Tibial artery (tissue), 4 donors: ENCODE results near the gene CD177.
"Not testable (repeated sequence)": the region's sequence is repeated elsewhere in the genome, so short reads cannot be mapped to it uniquely, and the experiment has no call there.

ENCODE experiments used
- DNase-seq, 2 donors: peaks; one replicate each; pipeline ENCODE4 v3.0.0-alpha.2; 2019
- H3K27ac ChIP-seq, 2 donors: fragments of 200-600 bp; sonication (generic) in 1 of 2; 1 replicate in 1 of 2; 2 replicates in 1 of 2; pipeline ENCODE4 v1.5.1; 2018 to 2019; ENCODE audit warnings: mild to moderate bottlenecking in 1 of 2
- H3K27me3 ChIP-seq, 2 donors: fragments of 200-600 bp; sonication (generic) in 1 of 2; one replicate each; pipeline versions ENCODE4 v1.5.1 to v1.6.0; 2016 to 2019
- H3K36me3 ChIP-seq, 3 donors: fragments of 200-600 bp; sonication (generic) in 2 of 3; one replicate each; pipeline ENCODE4 v1.5.1; 2016 to 2019; ENCODE audit warnings: mild to moderate bottlenecking in 2 of 3
- H3K4me1 ChIP-seq, 4 donors: fragments of 200-600 bp; sonication (generic) in 2 of 4; 1 replicate in 3 of 4; 2 replicates in 1 of 4; pipeline ENCODE4 v1.5.1; 2016 to 2019
- H3K4me3 ChIP-seq, 2 donors: fragments of 200-600 bp; sonication (generic) in 1 of 2; 1 replicate in 1 of 2; 2 replicates in 1 of 2; pipeline ENCODE4 v1.5.1; 2018 to 2019; ENCODE audit warnings: mild to moderate bottlenecking in 2 of 2
- H3K9me3 ChIP-seq, 3 donors: fragments of 200-600 bp; sonication (generic) in 1 of 3; one replicate each; pipeline ENCODE4 v1.5.1; 2016 to 2019
- intact Hi-C: fragments of 100-400 bp; cut with DNase I; formaldehyde crosslinking; loops from one replicate; pipeline ENCODE4 v1.15.0; 2023; ENCODE audit warnings: low total_unique reads
- TF ChIP-seq, protein P1 (sequence below), 2 experiments: fragments of 200-600 bp in 1 of 2; fragments of 450-650 bp in 1 of 2; IDR thresholded peaks; one replicate each; pipeline ENCODE4 v1.5.1; 2017 to 2019; ENCODE audit warnings: antibody characterized with exemption in 2 of 2, mild to moderate bottlenecking in 1 of 2, moderate library complexity in 1 of 2

The CD177 gene

GRCh38 chr19:43338530-43338929, 15.0 kb upstream of the CD177 start:
- TF ChIP-seq, protein P1, sequence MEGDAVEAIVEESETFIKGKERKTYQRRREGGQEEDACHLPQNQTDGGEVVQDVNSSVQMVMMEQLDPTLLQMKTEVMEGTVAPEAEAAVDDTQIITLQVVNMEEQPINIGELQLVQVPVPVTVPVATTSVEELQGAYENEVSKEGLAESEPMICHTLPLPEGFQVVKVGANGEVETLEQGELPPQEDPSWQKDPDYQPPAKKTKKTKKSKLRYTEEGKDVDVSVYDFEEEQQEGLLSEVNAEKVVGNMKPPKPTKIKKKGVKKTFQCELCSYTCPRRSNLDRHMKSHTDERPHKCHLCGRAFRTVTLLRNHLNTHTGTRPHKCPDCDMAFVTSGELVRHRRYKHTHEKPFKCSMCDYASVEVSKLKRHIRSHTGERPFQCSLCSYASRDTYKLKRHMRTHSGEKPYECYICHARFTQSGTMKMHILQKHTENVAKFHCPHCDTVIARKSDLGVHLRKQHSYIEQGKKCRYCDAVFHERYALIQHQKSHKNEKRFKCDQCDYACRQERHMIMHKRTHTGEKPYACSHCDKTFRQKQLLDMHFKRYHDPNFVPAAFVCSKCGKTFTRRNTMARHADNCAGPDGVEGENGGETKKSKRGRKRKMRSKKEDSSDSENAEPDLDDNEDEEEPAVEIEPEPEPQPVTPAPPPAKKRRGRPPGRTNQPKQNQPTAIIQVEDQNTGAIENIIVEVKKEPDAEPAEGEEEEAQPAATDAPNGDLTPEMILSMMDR (IDR thresholded peaks at IDR 0.05): no peak
- Histone ChIP-seq H3K9me3 (no peaks in the 10 kb centered on the region), H3K4me1 (no peaks in the 10 kb centered on the region), H3K36me3 (no peaks in the 10 kb centered on the region), H3K4me3 (no peak overlapping the region), H3K27me3 (no peaks in the 10 kb centered on the region), H3K27ac (no peak overlapping the region)
- intact Hi-C loops: no loop called here
- DNase-seq: no peak

DNA sequence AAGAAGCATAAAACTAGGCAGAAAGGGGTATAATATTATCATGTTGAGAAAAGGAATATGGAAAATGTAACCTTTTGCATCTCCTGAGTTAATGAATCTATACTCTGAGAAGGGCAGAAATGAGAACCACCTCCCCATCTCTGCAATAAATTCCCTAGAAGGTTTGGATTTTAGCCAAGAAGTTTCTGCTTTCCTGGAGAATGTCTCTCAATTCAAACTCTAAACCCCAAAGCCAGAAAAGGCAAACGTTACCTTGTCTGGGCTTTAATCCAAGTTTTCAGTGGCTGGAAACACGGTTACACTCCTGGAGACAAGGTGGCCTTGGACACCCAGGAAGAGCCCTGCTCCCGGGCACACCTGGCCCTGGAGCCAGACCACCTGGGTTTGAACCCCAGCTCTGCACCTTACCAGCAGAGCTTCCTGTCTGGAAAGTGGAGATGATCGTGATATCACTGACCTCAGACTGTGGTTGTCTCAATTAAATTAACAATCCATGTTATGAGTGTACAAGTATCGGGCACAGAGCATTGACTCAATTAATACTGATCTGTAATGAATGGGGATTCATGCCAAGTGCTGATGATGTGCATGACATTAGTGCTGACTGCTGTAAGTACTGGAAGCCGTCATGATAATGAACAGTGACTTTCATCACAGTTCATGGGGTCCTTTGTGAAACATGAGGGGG, 14.1 kb upstream of the CD177 start:
- H3K4me1 ChIP-seq, intact Hi-C loops, H3K27ac ChIP-seq, DNase-seq, H3K36me3 ChIP-seq, H3K27me3 ChIP-seq, H3K4me3 ChIP-seq, H3K9me3 ChIP-seq: not testable (repeated sequence)

DNA sequence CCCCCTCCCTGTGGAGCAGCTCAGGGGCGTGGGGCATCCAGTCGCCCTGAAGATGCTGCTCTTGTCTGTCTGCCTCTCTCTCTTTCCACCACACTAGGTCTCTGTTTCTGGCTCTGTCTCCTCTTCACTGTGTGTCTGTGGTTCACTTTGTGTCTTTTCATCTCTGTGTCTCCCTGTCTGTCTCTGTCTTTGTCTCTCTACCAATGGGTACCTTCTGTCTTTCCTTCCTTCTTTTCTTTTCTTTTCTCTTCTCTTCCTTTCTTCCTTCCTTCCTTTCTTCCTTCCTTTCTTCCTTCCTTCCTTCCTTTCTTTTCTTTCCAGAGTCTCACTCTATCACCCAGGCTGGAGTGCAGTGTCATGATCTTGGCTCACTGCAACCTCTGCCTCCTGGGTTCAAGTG, 13.4 kb upstream of the CD177 start:
- H3K4me3 ChIP-seq, H3K9me3 ChIP-seq, intact Hi-C loops, H3K36me3 ChIP-seq, H3K27me3 ChIP-seq, H3K27ac ChIP-seq, H3K4me1 ChIP-seq, DNase-seq: not testable (repeated sequence)

- DNase-seq: not testable (repeated sequence)
Measured at GRCh38 chr19:43341098-43341497, 12.4 kb upstream of the CD177 start.

GRCh38 chr19:43342104-43342503, 11.4 kb upstream of the CD177 start:
- H3K27me3 ChIP-seq, H3K4me1 ChIP-seq, H3K9me3 ChIP-seq, H3K36me3 ChIP-seq, DNase-seq, H3K4me3 ChIP-seq, H3K27ac ChIP-seq, intact Hi-C loops: not testable (repeated sequence)

More at GRCh38 chr19:43341098-43341497, 12.4 kb upstream of the CD177 start:
- H3K4me1 ChIP-seq, intact Hi-C loops, H3K36me3 ChIP-seq, H3K9me3 ChIP-seq, H3K27me3 ChIP-seq, H3K4me3 ChIP-seq, H3K27ac ChIP-seq: not testable (repeated sequence)

DNA sequence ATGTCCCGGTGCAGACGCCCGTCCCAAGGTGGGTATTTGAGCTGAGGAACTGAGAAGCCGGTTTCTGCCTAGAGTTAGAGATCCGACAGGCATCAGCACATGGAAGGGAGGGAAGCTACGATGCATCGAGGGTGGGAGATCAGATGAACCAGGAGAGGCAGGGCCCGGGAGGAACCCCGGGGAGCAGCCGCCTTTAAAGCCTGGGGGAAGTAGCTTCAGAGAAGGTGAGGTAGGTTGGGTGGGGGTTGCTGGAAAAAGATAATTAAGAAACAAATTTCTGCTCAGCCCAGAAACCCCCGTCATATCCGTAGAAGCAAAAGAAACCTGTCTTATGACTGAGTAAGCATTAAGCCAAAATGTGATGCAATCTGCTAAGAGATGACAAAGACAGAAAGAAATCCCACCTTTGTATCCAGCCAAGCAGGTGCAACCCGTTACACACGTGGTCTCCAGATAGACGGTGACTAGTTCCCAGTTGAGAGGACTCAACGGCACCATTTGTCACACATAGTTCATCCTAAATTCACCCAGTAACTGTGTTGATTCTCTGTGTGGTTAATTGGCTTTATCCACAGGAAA, 9.1 kb upstream of the CD177 start:
- H3K27ac ChIP-seq: not testable (repeated sequence)

DNA sequence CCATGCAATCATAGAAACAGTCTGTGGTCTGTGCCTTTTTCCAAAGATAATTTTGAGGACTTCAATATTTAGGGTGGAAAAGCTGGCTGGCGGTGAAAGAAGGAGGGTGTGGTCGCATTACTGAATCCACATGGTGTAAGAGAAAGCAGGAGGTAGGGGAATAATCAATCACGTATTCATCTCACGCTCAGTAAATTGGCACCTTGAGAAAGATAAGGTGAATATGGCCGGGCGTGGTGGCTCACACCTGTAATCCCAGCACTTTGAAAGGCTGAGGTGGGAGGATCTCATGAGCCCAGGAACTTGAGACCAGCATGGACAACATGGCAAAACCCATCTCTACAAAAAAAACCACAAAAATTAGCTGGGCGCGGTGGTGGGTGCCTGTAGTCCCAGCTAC, 3.7 kb upstream of the CD177 start:
- H3K27ac ChIP-seq, H3K4me3 ChIP-seq, H3K9me3 ChIP-seq, DNase-seq, intact Hi-C loops, H3K4me1 ChIP-seq, H3K36me3 ChIP-seq: not testable (repeated sequence)
- H3K27me3 ChIP-seq: peaks cover 0 to 12% of the 10 kb centered on the region in 2 donors

More for the DNA sequence above, 9.1 kb upstream of the CD177 start:
- intact Hi-C loops, H3K36me3 ChIP-seq, H3K27me3 ChIP-seq, DNase-seq, H3K9me3 ChIP-seq, H3K4me3 ChIP-seq, H3K4me1 ChIP-seq: not testable (repeated sequence)

DNA sequence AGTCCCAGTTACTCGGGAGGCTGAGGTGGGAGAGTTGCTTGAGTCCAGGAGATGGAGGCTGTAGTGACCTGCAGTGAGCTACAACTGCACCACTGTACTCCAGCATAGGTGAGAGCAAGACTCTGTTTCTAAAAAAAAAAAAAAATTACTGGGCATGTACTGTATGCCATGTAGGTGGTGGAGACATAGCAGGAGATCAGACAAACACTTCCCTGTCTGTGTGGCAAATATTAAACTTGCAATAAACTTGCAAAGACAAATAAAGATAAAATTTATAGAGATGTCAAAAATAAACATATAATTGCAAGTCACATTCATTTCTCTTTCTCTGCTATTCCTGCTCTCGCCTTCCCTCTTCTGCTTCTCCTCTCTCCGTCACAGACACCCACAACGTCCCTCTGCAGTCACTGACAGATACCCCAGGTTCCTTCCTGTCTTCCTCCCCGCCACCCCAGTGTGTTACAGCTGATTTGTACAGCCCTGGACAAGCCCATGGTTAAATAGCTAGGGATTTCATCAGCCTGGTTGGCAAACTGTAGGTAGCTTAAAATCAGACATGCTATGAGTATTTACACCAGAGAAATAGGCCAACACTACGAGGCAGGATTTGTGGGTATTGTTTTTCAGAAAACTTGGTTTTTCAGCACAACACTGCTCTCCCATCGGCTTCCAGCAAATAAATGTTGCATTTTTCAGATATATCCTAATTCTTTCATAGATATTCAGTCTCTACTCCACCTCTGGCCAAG, 1.3 kb upstream of the CD177 start:
- H3K27me3 ChIP-seq: peaks cover 0 to 12% of the 10 kb centered on the region in 2 donors
- no peak overlapping the region for H3K27ac ChIP-seq
- peaks cover 0 to 5% (median 0%) of the 10 kb centered on the region in 4 donors for H3K4me1 ChIP-seq
- DNase-seq: no peak
- no peak overlapping the region for H3K4me3 ChIP-seq
- intact Hi-C loops: no loop called here
- H3K36me3 ChIP-seq: no peaks in the 10 kb centered on the region
- no peaks in the 10 kb centered on the region for H3K9me3 ChIP-seq
- TF ChIP-seq, protein P1 (IDR thresholded peaks at IDR 0.05): no peak
